ENCODE data around the gene CAMK1.

CAMK1 gene

GRCh38 chr3:9792405-9793160 is 22.8 kb upstream of the CAMK1 start, which contains the start of the genes ARPC4 and TADA3:
ARPC4 (plus strand) TSS chr3:9793082; CDS start chr3:9793122, 40 bp downstream.
TADA3 (minus strand) TSS chr3:9792473; CDS start chr3:9791466, 1,007 bp downstream.
- H3K27me3 ChIP-seq: no peaks in the 10 kb centered on the region
- H3K36me3 ChIP-seq: peaks cover 24 to 52% (median 26%) of the 10 kb centered on the region in 3 donors
- H3K4me1 ChIP-seq: peaks cover 0 to 44% (median 37%) of the 10 kb centered on the region in 4 donors
- intact Hi-C loops (cut with DNase I; ENCODE audit: low total_unique reads): loop anchor here (2.0 kb wide), 1 partner anchor 22 kb away; no protein-coding TSS in a partner anchor
- peak within 1 kb of the TSS; percentile 94 to 97 for H3K27ac ChIP-seq
- peak; percentile 21 to 37 for TF ChIP-seq CTCF (IDR thresholded peaks at IDR 0.05)
- H3K4me3 ChIP-seq: peak within 1 kb of the TSS; percentile 68 to 95
- no peaks in the 10 kb centered on the region for H3K9me3 ChIP-seq
- peak; percentile 94 to 96 for DNase-seq

- intact Hi-C loops (cut with DNase I; ENCODE audit: low total_unique reads): loop anchor here (2.0 kb wide), 1 partner anchor 21 kb away; no protein-coding TSS in a partner anchor
- H3K9me3 ChIP-seq: no peaks in the 10 kb centered on the region
- DNase-seq: no peak
- peaks cover 0 to 44% (median 37%) of the 10 kb centered on the region in 4 donors for H3K4me1 ChIP-seq
- H3K36me3 ChIP-seq: peaks cover 20 to 53% (median 26%) of the 10 kb centered on the region in 3 donors
- H3K4me3 ChIP-seq: peak overlapping the region; percentile 68 to 95
- H3K27ac ChIP-seq: peak overlapping the region; percentile 94 to 97
- TF ChIP-seq CTCF (IDR thresholded peaks at IDR 0.05): no peak
- no peaks in the 10 kb centered on the region for H3K27me3 ChIP-seq
Measured at GRCh38 chr3:9791790-9792404, 22.1 kb upstream of the CAMK1 start.

GRCh38 chr3:9791127-9791526 is 21.4 kb upstream of the CAMK1 start:
- DNase-seq: no peak
- Histone ChIP-seq H3K4me3 (peak overlapping the region in 1 of 2 donors; percentile 68), H3K27ac (peak overlapping the region; percentile 94 to 97), H3K36me3 (peaks cover 20 to 58% (median 30%) of the 10 kb centered on the region in 3 donors), H3K9me3 (no peaks in the 10 kb centered on the region), H3K27me3 (no peaks in the 10 kb centered on the region), H3K4me1 (peaks cover 0 to 43% (median 37%) of the 10 kb centered on the region in 4 donors)
- no peak for TF ChIP-seq CTCF (IDR thresholded peaks at IDR 0.05)
- intact Hi-C loops (cut with DNase I; ENCODE audit: low total_unique reads): no loop called here

GRCh38 chr3:9787714-9788113 is 18.0 kb upstream of the CAMK1 start:
- Histone ChIP-seq H3K36me3 (peaks cover 48 to 82% (median 60%) of the 10 kb centered on the region in 3 donors), H3K27ac (no peak overlapping the region), H3K4me3 (no peak overlapping the region), H3K9me3 (no peaks in the 10 kb centered on the region), H3K27me3 (no peaks in the 10 kb centered on the region), H3K4me1 (peaks cover 0 to 16% (median 14%) of the 10 kb centered on the region in 4 donors)
- DNase-seq: no peak
- no peak for TF ChIP-seq CTCF (IDR thresholded peaks at IDR 0.05)
- intact Hi-C loops (cut with DNase I; ENCODE audit: low total_unique reads): no loop called here

- Histone ChIP-seq H3K27ac (no peak overlapping the region), H3K4me1 (peaks cover 0 to 16% (median 14%) of the 10 kb centered on the region in 4 donors), H3K36me3 (peaks cover 55 to 89% (median 66%) of the 10 kb centered on the region in 3 donors), H3K4me3 (no peak overlapping the region), H3K9me3 (no peaks in the 10 kb centered on the region), H3K27me3 (no peaks in the 10 kb centered on the region)
- no peak for DNase-seq
- TF ChIP-seq CTCF (IDR thresholded peaks at IDR 0.05): no peak
- intact Hi-C loops (cut with DNase I; ENCODE audit: low total_unique reads): no loop called here
Measured at GRCh38 chr3:9786825-9787669, 17.3 kb upstream of the CAMK1 start.

Data from tibial artery (tissue), 4 donors.